GM19193 (cell line): ENCODE results near the gene CCDC61.

Experiments
- POLR2A ChIP-seq: IDR thresholded peaks from 4 replicates; pipeline ENCODE4 v1.6.1; 2011; ENCODE audit not compliant: insufficient read depth, insufficient read length; ENCODE audit errors: extremely low read depth

The CCDC61 gene

DNA sequence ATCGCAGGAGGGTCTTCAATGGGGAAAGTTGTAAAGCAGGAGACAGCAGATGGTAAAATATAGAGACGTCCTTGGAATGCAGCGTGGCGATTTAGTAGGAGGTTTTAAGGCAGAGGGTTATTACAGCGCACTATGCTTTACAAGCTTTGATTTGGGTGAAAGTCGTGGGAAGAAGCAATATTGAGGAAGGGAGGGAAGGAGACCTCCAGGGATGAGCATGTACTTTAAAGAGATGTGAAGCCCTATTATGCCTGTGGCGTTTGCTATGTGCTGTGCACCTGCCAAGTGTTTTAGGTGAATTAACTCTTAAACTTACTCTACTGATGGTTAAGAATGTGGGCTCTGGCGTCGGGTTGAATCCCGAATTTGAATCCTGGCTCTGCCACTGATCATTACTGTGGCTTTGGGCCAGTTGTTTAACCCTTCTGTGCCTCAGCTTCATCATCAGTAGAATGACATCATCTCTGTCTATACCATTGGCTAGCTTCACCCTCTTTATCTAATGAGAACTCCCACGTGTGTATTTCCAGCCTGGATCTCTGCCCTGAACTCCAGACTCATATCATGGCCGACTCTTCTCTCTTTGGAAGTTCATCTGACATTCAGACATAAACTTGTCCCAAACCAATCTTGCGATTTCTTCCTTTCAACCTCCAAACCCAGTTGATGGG is 583 bp downstream of the CCDC61 start:
- no peak for TF ChIP-seq POLR2A

- TF ChIP-seq POLR2A = no peak
Measured at GRCh38 chr19:45996933-45997332, 1.7 kb downstream of the CCDC61 start.

- no peak for TF ChIP-seq POLR2A
Measured at GRCh38 chr19:45998834-45999233, 3.6 kb downstream of the CCDC61 start.

GRCh38 chr19:45999653-46000121 is 4.4 kb downstream of the CCDC61 start:
- TF ChIP-seq POLR2A = no peak

DNA sequence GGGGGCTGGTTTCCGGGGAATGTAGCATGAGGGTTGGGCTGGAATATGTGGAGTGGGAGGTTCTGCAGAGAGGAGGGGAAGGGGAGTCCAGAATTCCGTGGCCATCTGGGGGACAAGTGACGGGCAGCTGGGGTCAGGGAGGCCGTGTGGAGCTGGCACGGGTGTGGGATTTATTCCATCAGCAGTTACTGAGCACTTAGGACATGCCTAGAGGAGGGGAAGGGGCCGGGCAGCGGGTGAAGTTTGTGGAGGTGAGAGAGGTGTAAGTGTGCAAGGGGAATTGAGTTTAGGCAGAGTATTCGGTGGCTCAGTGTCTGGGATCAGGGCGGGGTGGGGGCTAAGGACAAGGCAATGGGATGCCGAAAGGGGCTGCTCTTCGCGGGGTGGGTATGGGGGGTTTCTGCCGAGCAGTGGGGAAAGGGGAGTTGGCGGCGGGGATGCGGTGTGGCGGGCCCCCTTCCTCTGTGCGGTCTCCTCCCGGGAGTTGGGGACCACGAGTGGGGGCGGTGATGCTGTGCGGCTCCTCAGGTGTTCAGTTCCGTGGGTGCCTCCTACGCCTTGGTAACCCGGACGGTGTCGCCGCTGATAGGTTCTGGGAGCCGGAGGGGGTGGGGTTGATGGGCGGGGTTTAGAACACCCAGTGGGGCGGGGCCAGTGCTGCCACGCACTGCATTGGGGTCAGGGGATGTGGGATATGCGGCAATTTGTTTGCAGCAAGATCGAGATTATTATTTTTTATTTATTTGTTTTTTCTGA is 5.4 kb downstream of the CCDC61 start:
- no peak for TF ChIP-seq POLR2A

DNA sequence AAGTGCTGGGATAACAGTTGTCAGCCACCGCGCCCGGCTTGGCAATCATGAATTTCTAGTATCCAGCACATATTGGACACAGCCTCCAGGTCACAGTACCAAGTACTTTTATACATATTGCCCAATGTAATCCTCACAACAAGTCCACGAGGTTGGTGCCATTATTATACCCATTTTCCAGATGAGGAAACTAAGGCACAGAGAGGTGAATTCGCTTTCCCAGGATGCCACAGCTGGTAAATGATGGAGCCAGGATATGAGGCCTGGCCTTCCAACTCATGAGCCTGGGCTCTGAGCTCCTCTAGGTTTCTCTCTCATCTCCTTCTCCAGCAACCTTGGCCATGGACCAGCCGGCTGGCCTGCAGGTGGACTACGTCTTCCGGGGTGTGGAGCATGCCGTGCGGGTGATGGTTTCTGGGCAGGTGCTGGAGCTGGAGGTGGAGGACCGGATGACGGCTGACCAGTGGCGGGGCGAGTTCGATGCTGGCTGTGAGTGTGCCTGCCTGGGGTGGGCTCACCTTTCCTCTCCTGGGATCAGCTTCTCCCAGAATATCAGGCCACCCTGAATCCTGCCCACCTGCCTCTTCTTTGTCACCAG is 7.5 kb downstream of the CCDC61 start:
- no peak for TF ChIP-seq POLR2A

- no peak for TF ChIP-seq POLR2A
Measured at GRCh38 chr19:46006411-46006810, 11.1 kb downstream of the CCDC61 start.

DNA sequence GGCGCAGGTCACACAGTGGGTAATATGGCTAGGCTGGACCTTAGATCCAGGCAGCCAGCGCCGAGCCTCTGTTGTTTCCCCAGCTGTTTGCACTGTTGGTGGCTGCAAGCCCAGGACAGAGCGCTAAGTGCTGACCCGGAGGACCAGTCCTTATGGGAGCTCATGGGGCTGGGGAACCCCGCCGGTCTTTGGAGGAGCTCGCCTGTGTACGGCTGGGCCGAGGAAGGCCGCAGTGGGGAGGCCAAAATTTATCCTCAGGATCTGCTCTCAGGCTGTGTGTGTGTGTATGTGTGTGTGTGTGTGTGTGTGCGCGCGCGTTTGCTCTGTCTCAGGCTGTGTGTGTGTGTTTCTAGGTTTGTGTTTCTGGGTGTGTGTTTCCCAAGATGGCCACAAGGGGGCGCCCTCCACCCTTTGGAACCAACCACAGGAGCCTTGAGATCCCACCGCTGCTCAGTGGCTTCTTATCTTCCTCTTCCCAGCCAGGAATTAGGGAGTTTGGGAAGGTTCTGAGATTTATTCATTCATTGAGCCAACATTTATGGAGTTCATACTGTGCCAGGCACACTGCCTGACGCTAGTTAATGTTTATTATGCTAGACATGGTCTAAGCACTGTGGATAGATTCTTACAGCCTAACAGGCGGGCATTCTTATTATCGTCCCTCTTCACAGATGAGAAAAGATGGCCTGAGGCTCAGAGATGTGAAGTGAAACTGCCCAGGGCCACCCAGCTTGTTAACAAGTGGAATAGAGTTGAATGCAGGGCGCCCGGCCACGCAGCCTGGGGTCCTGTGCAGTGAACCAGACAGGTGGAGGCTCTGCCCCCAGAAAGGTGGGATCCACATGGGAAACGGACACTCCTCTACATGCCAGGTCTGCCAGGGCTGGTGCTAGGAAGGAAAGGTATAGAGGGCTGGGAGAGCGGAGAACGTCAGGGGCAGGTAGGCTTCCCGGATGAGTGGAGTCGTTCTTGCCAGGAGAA is 14.6 kb downstream of the CCDC61 start:
- TF ChIP-seq POLR2A = no peak

DNA sequence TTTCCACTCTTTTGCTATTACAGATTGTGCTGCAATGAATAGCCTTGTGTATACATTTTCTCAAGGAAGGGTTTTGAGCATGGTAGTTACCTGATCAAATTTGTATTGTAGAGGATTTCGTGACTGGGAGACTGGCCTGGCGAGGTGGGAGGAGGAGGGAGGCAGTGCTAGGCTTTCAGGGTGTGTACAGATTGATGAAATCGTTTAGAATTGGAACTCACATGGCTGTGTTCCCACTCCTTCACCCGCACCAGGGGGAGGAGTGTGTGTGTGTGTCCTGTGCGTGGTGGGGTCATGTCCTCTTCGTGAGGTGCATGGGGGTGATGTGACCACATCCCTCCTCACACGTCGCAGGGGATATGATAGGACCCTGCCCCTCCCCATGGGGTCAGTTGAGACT is 19.3 kb downstream of the CCDC61 start:
- no peak for TF ChIP-seq POLR2A

- no peak for TF ChIP-seq POLR2A
Measured at GRCh38 chr19:46014941-46015686, 19.8 kb downstream of the CCDC61 start.

DNA sequence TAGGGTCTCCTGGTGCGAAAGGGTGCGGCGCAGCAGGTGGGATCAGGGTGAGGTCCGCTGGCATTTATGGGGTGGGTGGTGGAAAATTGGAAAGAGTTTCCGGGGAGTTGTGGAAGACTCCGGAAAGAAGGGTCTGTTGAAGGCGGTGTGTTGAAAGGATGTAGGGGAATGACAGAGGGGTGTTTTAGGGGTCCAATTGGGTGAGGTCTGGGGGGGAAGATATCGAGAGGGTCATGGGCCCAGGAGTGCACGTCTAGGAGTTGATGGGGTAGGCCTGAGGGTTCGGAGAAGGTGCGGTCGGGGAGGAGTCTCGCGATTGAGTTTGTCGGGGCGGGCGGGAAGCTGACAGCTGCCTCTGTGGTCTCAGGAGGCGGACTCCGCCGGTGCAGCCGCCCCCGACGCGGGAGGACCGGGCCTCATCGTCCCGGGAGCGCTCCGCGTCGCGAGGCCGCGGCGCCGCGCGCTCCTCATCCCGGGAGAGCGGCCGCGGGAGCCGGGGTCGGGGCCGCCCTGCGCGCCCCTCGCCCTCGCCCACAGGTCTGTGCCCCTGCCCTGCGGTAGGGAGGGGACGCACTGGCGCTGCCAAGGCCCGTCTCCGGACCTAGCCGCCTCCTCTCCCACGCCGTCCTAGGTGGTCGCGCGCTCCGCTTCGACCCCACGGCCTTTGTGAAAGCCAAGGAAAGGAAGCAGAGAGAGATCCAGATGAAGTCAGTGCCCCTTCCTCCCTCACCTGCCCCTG is 20.6 kb downstream of the CCDC61 start:
- TF ChIP-seq POLR2A = no peak

DNA sequence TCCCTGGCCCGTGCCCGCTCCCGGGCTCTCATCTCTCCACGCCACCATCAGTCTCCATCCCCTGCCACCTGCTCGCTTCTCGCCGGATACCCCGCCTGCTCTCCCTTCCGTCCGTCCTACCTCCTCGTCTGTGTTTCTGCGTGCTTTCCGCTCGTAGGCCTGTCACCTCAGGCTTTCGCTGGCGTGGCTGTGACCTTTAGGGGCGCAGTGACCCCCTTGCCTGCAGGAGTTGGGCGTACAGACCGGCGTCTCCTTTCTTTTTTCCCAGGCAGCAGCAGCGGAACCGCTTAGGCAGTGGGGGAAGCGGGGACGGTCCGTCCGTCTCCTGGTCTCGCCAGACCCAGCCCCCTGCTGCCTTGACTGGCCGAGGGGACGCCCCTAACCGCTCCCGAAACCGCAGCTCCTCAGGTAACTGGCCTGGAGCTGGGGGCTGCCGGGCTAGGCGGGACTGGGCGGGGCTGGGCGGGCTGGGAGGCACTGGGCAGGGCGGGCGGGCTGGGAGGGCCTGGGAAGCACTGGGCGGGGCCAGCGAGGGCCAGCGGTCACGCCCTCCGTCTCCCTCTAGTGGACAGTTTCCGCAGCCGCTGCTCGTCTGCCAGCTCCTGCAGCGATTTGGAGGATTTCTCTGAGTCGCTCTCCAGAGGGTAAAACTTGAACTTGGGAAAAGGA is 21.3 kb downstream of the CCDC61 start:
- TF ChIP-seq POLR2A = no peak

DNA sequence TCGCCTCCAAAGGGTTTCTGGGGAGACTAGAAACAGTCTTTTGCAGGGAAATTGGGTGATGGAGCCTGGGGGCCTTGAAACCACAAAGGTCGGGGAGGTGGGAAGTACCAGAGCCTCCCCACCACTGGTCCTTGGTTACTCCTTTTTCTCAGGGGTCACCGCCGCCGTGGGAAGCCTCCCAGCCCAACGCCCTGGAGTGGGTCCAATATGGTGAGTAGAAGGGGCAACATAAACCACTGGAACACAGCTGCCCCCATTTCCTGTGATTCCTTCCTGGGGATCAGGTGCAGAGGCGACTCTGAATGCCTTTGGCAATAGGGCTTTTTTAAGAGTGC is 21.8 kb downstream of the CCDC61 start:
- no peak for TF ChIP-seq POLR2A

GRCh38 chr19:46017874-46018675 is 22.8 kb downstream of the CCDC61 start:
- TF ChIP-seq POLR2A = no peak
